NCI-H2227 (cell line): Measurements from ENCODE around the gene NDUFB2.
"Not testable (repeated sequence)": the region's sequence is repeated elsewhere in the genome, so short reads cannot be mapped to it uniquely, and the experiment has no call there.

Experiments used
- DNase-seq: peaks from one replicate; lab custom pipeline; 2025; ENCODE audit not compliant: unreplicated experiment; lab: John Stamatoyannopoulos, UW

Gene NDUFB2

GRCh38 chr7:140734096-140734495 lies 37.6 kb downstream of the NDUFB2 start:
- DNase-seq, result no peak

- DNase-seq, result no peak
Observed at GRCh38 chr7:140734729-140735128, 38.2 kb downstream of the NDUFB2 start.

GRCh38 chr7:140738280-140738679 lies 41.8 kb downstream of the NDUFB2 start:
- DNase-seq, result no peak

- not testable (repeated sequence) for DNase-seq
Observed at GRCh38 chr7:140743255-140743654, 46.7 kb downstream of the NDUFB2 start.

- DNase-seq, result no peak
Observed at GRCh38 chr7:140744005-140744404, 47.5 kb downstream of the NDUFB2 start.

GRCh38 chr7:140745266-140746058 lies 49.0 kb downstream of the NDUFB2 start:
- DNase-seq, result no peak

GRCh38 chr7:140746751-140747150 lies 50.2 kb downstream of the NDUFB2 start:
- no peak for DNase-seq

GRCh38 chr7:140752533-140752932 lies 56.0 kb downstream of the NDUFB2 start:
- DNase-seq, result no peak

GRCh38 chr7:140754506-140754905 lies 58.0 kb downstream of the NDUFB2 start:
- DNase-seq, result no peak
